GM03348 (cell line): Measurements from ENCODE around the gene TSPAN10.
A peak's percentile ranks its signal among the peaks of the same experiment; 100 is the strongest.
"Not testable (repeated sequence)": the region's sequence is repeated elsewhere in the genome, so short reads cannot be mapped to it uniquely, and the experiment has no call there.

Experiments used
- DNase-seq: peaks from one replicate; pipeline ENCODE4 v3.0.0; 2012; ENCODE audit warnings: low spot score

TSPAN10 gene

GRCh38 chr17:81636505-81637288 is at the start of gene TSPAN10, which contains the start of gene NPLOC4:
TSPAN10 (plus strand) TSS chr17:81637196; CDS start chr17:81642413, 5,217 bp downstream.
NPLOC4 (minus strand) TSS chr17:81637112; CDS start chr17:81636930, 182 bp downstream.
- DNase-seq = peak; percentile 99

GRCh38 chr17:81589612-81590011 is 47.4 kb upstream of the TSPAN10 start:
- no peak for DNase-seq

- DNase-seq = no peak
These were observed 46.9 kb upstream of the TSPAN10 start for GRCh38 chr17:81590121-81590520.

- DNase-seq = no peak
These were observed 45.0 kb upstream of the TSPAN10 start for GRCh38 chr17:81591971-81592370.

DNA sequence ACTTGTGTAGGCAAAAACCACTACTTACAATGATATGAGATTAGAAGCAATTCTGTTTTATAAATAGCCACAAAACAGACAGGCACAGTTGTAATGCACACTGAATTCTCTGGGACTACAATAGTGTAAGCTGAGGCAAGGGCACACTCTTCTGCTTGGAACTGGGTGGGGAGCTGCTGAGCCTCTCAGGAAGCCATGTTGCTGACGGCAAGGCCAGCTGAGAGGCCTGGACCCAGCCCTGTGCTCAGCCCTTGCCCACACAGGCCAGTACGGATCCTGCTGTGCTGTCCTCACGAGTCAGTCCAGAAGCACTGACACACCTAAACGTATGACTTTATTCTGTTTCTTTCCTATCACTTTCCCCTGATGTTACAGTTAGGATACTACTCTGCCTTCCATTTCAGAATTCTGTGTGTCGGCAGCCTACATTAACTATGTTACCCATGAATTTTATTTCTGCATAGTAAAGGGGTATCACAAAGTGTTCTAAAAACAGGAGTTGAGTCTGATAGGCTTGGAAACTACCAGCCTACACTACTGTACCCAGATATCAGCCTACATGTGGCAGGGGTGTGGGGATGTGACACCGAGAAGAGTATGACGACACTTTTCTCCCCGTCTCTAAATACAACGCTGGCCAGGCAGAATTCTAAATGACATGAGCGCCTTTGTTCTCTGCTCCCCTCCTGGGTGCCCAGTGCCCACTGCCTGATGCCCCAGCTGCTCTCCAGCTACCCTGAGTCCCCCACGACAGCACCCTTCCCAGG is 43.7 kb upstream of the TSPAN10 start:
- no peak for DNase-seq

DNA sequence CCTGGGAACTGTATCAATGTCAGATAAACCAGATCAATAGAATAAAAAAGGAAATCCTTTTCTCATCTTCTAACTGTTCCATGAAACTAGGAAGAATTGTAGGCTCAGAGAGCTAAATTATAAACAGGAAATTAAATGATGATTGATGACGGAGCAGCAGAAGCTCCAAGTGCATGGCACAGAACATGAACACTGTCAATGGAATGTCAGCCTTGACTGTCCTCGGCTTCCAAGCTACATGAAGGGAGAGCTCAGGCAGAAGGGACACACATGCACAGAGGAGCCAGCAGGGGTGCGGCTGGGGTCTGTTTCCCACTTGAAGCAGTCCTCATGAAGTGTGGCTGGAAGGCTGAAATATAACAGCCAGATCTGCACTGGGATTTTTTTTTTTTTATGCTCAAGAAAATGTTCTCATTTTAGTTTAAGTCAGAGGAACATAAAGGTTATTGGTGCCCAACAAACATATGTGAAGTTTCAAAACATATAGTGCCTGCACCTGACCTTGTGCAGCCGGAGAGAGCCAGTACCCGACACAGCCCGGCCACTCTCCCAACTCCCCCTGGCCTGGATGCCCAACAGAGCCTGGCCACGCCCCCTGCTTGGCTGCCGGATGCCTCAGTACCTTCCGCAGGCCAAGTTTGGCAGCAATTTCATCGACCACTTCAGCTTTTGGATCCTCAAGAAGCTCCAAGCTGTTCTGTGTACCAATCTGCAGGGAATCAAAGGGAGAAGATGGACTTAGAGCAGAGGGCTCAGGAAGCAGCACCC is 37.1 kb upstream of the TSPAN10 start:
- peak; percentile 76 for DNase-seq

DNA sequence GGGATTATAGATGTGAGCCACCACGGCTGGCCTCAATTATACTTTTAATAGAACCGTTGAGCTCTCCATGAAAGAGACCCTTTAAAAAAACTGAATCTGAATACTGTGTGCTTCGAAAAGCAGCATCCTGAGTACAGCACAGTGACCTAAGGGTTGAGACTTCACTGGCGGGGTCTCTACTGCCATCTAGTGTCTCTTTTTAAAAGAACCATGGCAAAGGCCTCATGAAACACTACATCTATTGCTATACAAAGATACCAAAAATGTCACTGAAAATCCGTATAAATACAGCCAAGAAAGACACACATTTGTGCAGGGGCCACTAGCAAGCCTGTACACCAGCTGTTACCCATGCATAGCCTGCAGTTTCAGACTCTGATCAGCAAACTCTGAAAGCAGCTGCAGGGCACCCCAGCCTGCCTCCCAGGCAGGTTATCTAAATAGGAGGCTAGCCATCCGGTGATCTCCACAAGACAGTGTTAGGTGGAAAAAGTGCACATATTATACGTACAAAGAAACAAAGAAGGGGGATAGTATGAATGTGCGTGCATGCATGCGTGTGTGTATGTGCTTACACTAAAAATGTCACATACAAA is 35.4 kb upstream of the TSPAN10 start:
- DNase-seq = peak; percentile 84

GRCh38 chr17:81603846-81604610 is 33.0 kb upstream of the TSPAN10 start:
- DNase-seq = no peak

GRCh38 chr17:81607431-81607830 is 29.6 kb upstream of the TSPAN10 start:
- DNase-seq = peak; percentile 50

DNA sequence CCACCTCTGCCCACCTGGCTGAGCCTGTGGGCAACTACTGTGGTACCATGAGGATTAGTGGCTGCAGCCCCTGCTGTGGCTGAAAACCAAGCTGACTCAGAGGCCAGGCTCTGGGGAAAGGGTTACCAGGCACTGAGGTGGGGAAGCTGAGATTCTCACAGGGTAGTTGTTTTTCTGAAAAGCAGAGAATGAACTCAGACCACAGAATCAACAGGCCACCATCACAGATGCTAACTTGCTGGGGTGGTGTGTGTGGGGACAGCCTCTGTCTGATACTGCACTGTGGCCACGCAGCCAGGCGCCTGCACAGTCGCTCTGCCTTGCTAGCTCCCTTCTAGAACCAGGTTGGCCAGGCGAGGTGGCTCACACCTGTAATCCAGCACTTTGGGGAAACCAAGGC is 28.9 kb upstream of the TSPAN10 start:
- DNase-seq = no peak

DNA sequence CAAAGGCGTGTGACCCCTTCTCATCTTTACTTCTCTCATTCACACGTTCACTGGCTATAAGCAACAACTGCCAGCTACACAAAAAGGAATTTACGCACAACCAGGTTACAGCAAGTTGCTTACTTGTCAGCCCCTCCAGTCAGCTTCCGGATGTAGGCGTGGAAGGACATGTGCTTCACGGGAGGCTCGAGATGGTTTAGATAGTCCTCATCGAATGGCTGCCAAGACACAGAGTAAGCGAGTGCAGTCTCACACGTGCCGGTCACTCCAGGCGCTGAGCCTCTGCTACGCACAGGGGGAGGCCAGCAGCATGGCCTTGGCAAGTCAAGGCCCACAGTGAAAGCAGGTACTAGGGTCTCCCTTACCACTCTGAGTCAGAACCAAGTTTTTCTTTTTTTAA is 28.4 kb upstream of the TSPAN10 start:
- no peak for DNase-seq

DNA sequence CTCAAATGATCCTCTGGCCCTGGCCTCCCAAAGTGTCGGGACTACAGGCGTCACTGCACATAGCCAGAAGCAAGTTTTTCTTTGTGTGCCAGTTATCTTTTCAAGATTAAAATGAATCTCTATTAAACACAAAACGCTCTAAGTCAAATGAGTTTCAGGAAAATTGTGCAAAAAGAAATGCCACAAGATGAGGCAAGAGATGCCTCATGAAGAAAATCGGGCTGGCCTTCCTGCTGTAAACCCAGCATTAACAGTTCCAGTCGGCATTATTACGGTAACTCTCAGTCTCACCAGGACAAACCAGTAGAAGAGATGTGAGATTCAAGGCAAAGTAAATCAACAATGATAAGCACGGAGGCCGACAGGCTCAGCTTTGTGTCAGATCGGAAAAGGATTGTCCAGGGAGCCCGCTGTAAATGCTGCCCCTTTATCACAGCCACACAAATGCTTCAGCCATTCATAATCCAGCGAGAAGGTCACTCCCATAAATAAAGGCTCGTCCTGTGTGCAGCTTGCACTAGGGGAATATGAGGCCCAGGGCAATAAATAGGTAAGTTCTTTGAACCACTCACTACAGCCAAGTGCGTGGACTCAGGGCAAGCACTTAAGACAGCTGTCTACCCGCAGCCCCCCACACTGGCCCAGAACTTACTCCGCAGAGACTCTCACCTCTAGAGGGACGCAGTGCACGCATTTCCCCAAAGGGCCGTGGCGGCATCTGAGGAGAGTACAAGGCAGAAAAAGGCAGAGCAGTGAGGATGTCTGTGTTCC is 27.3 kb upstream of the TSPAN10 start:
- DNase-seq = no peak

DNA sequence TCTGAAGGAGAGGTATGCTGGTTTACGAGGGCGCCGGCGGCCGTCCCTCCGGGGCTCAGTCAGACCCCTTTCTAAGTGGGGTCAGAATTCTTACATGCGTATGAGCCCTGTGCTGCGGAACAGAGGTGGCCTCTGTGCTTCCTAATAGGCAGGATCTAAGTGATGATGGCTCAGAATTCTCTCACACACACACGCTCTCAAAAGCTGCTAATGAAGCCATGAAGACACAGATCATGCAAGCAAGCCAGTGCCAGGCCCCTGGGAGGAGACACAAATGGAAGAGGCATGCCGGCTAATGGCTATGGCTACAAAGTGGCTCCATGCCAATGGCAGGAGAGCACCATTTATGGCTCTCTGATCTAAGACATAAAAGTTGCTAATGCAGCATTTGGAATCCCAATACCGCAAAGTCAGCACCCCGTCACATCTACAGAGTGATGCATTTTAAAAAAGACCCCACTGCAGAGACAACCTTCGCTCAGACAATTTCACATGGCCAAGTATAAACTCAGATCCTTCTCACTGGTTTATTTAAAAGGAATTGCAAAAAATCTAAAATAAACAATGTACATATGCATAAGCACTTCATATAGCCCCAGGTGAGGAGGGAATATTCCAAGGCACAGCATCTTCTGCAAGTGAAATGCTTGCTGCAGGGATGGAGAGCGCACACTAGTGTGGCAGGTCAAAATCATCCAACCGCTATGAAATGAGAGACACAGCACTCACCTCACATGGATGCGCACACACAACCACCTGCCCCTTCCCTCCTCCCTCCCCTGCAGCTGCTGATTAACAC is 24.6 kb upstream of the TSPAN10 start:
- no peak for DNase-seq

- no peak for DNase-seq
These were observed 21.5 kb upstream of the TSPAN10 start for GRCh38 chr17:81615401-81615930.

- no peak for DNase-seq
These were observed 20.1 kb upstream of the TSPAN10 start for GRCh38 chr17:81616877-81617276.

DNA sequence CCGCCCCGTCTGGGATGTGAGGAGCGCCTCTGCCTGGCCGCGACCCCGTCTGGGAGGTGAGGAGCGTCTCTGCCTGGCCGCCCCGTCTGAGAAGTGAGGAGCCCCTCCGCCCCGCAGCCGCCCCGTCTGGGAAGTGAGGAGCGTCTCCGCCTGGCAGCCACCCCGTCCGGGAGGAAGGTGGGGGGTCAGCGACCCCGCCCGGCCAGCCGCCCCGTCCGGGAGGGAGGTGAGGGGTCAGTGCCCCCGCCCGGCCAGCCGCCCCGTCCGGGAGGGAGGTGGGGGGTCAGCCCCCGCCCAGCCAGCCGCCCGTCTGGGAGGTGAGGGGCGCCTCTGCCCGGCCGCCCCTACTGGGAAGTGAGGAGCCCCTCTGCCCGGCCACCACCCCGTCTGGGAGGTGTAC is 18.7 kb upstream of the TSPAN10 start:
- not testable (repeated sequence) for DNase-seq

DNA sequence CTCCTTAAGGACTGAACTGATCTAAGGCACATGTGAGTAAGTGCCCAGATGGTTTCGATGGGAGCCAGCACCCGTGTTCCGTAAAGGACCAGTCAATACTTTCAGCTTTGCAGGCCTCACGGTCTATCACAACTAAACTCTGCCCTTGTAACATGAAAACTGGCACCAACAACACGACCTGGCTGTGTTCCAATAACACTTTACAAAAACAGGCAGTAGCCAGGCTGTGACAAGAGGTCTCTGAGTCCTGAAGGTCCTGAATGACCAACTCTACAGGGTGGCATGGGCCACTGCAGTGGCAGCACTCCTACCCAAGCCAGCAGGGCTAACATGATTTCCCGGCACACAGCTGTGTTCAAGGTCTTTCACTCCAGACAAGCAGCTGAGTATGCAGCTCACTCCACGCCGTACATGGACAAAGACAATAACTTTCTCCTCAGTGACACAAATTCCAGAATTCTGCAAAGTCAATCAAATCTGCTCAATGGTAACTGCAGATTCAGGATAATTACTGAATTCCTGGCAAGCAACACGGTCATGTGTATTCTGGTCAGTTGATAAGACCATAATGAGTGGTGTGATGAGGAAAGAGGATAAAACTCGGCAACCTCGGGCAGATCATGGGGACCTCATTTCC is 15.4 kb upstream of the TSPAN10 start:
- no peak for DNase-seq

DNA sequence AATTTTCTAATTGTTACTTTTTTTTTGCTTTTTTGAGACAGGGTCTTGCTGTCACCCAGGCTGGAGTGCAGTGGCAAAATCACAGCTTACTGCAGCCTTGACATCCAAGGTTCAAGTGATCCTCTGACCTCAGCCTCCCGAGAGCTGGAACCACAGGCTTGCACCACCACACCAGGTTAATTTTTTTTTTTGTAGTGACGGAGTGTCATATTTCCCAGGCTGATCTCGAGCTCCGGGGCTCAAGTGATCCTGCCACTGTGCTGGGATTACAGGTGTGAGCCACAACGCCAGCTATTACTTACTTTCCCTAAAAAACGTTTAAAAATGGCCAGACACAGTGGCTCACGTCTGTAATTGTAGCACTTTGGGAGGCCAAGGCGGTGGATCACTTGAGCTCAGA is 6.7 kb upstream of the TSPAN10 start:
- DNase-seq = no peak

DNA sequence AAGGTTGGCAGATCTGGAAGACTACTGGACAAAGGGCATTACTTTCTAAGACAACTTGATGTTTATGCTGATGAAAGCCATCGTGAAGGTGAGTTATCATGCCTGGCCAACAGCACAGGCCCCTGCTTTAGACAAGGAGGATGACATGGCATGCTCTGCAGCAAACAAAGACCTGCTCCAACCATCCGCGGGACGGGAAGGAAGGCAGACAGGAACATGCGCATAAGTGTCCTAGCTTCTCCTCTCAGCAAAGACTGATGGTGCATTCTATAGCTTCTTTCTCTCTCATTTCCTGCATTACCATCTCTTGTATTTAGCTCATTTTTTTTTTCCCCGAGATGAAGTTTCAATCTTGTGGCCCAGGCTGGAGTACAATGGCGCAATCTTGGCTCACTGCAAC is 5.5 kb upstream of the TSPAN10 start:
- no peak for DNase-seq
